Transverse colon (tissue), 4 donors: Measurements from ENCODE around the gene FAM43B. TPM values are rescaled to one million over a fixed set of nuclear protein-coding genes. Genes with fewer than 3 reads are reported as not detected.

Experiments used
- DNase-seq: peaks from one replicate; pipeline ENCODE4 v3.0.0-alpha.2; 2019
- H3K27ac ChIP-seq, 4 donors: fragments of 200-600 bp; sonication (generic); 2 replicates each; pipeline ENCODE4 v1.5.1; 2016 to 2018; ENCODE audit warnings: inconsistent platforms in 4 of 4
- H3K27me3 ChIP-seq: fragments of 200-600 bp; sonication (generic); 2 replicates; pipeline ENCODE4 v1.5.1; 2017; ENCODE audit warnings: inconsistent platforms
- H3K36me3 ChIP-seq, 4 donors: fragments of 200-600 bp; sonication (generic); 2 replicates each; pipeline ENCODE4 v1.5.1; 2017 to 2019; ENCODE audit warnings: inconsistent platforms in 4 of 4
- H3K4me1 ChIP-seq, 4 donors: fragments of 200-600 bp; sonication (generic); 2 replicates each; pipeline ENCODE4 v1.5.1; 2017 to 2020; ENCODE audit warnings: inconsistent platforms in 4 of 4
- H3K4me3 ChIP-seq, 4 donors: fragments of 200-600 bp; sonication (generic); 1 replicate in 1 of 4; 2 replicates in 3 of 4; pipeline versions ENCODE4 v1.5.1 to v1.6.1; 2017 to 2019; ENCODE audit warnings: inconsistent platforms in 4 of 4
- H3K9me3 ChIP-seq, 2 donors: fragments of 200-600 bp; sonication (generic); 2 replicates each; pipeline ENCODE4 v1.5.1; 2017 to 2019; ENCODE audit warnings: inconsistent platforms in 2 of 2
- CTCF ChIP-seq, 5 experiments: fragments of 200-600 bp in 3 of 5; fragments of 450-650 bp in 2 of 5; sonication (generic) in 3 of 5; IDR thresholded peaks; 1 replicate in 2 of 5; 2 replicates in 3 of 5; pipeline ENCODE4 v1.5.1; 2016 to 2017; ENCODE audit warnings: antibody characterized with exemption in 5 of 5, inconsistent platforms in 3 of 5, mild to moderate bottlenecking in 2 of 5, moderate library complexity in 1 of 5
- EP300 ChIP-seq: sonication (generic); formaldehyde crosslinking; IDR thresholded peaks from one replicate; pipeline ENCODE4 v1.6.1; 2017; ENCODE audit warnings: antibody characterized with exemption, low read depth
- POLR2A ChIP-seq: fragments of 450-650 bp; IDR thresholded peaks from one replicate; pipeline ENCODE4 v1.6.1; 2016; ENCODE audit warnings: antibody characterized with exemption, mild to moderate bottlenecking, moderate library complexity
- POLR2AphosphoS5 ChIP-seq, 3 donors: sonication (generic); formaldehyde crosslinking; IDR thresholded peaks; one replicate each; pipeline ENCODE4 v1.6.1; 2016; ENCODE audit warnings: antibody characterized with exemption in 3 of 3
- WGBS, 2 donors: methylation state at CpG; one replicate each; pipeline ENCODE4 v1.1.5; 2018; ENCODE audit warnings: low coverage in 1 of 2; 5-methylcytosine and 5-hydroxymethylcytosine counted together
- in situ Hi-C, 4 donors: fragments of 200-750 bp; cut with MboI; loops; one replicate each; pipeline versions ENCODE4 v1.15.0 to v1.15.1; 2017; ENCODE audit warnings: low sequenced_read_pairs in 3 of 4, low pct_ligation_motif_present in 1 of 4, low pct_unique_long_range_greater_than_20kb in 1 of 4
- intact Hi-C: fragments of 100-400 bp; cut with DNase I; formaldehyde crosslinking; loops from one replicate; pipeline ENCODE4 v1.15.1; 2023; ENCODE audit warnings: low total_unique reads
- total RNA-seq, 4 donors: library from RNA; depleted of rRNA; stranded (reverse); fragments of >200 nt; gene quantifications; one replicate each; pipeline ENCODE4 v1.1.0, GENCODE V29; 2016

FAM43B gene
- not detected for total RNA-seq

DNA sequence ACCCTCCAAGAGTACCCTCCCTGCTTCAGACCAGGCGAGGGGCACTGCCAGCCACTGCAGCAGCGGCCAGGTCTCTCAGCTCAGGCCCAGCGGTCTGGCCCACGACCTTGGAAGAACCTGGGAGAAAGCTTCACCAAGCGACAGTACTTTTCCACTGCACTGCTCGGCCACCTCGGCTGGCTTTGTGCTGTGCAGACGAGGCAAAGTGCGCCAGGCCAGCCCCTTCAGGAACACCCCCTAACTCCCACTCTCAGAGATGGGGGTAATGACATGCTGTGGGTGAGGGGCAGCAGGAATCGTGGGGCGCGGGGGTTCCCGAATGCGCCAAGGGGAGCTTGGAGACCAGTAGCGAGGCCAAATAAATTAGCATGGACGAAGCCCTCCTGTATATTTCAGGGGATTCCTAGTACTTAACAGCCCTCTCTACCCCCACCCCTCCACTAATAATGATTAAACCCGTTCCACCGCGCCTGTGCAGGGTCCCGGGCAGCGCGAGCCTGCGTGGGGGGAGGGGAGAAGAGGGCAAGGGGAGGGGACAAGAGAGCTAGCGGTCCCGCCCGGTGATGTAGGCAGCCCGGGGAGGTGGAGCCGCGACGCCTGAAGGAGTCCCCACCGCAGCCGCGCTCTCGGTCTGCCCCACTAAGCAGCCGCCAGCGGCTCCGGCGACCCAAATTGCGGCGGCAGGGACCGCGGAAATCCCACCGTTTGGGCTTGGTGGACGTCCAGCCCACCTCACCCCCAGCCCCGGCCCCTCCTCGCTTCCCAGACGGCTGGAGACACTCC is at the start of gene FAM43B:
TSS of gene FAM43B (plus strand) at position 629 of the 783 bp plus-strand sequence. CDS start 401 bp downstream, outside the sequence.
- TF ChIP-seq EP300 (no peak), POLR2A (no peak), POLR2AphosphoS5 (IDR thresholded peaks at IDR 0.05) (no peak), CTCF (IDR thresholded peaks at IDR 0.05) (no peak)
- intact Hi-C loops = no loop called here
- Histone ChIP-seq H3K4me3 (peak within 1 kb of the TSS in 3 of 4 donors; percentile 13 to 35 (median 19)), H3K27me3 (peaks cover 86% of the 10 kb centered on the region), H3K36me3 (no peaks in the 10 kb centered on the region), H3K27ac (peak within 1 kb of the TSS in 1 of 4 donors; percentile 34), H3K9me3 (no peaks in the 10 kb centered on the region), H3K4me1 (peaks cover 0 to 22% (median 10%) of the 10 kb centered on the region in 4 donors)
- WGBS, 2 donors = 0 to 9% methylated on average over 1 to 35 of the region's 47 CpGs
- in situ Hi-C loops = no loop called here
- peak; percentile 16 for DNase-seq

DNA sequence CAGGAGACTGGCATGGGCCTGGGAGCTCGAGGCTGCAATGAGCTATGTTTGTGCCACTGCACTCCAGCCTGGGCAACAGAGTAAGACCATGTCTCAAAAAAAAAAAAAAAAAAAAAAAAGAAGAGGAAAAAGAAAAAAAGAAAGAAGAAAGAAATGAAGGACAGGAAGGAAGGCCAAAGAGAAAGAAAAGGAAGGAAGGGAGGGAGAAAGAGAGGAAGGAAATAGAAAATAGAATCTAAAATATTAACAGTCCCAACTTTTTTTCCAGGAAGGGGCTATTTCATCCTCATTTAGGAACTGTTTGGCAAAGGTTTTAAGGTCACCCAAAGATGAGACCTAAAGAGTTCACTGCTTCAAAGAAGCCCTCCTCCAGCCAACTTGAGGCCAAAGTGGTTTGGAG is 46.9 kb upstream of the FAM43B start:
- DNase-seq = no peak
- no peak overlapping the region for H3K4me3 ChIP-seq
- intact Hi-C loops (no loop called here), in situ Hi-C loops (no loop called here)
- 83% methylated on average over 1 of the region's 1 CpG; no CpG with 5 or more reads in 1 of the 2 donors for WGBS, 2 donors
- TF ChIP-seq POLR2AphosphoS5 (IDR thresholded peaks at IDR 0.05) (no peak), POLR2A (no peak), EP300 (no peak), CTCF (IDR thresholded peaks at IDR 0.05) (no peak)
- peaks cover 0 to 28% (median 13%) of the 10 kb centered on the region in 4 donors for H3K36me3 ChIP-seq
- no peaks in the 10 kb centered on the region for H3K9me3 ChIP-seq
- H3K27me3 ChIP-seq = no peaks in the 10 kb centered on the region
- no peak overlapping the region for H3K27ac ChIP-seq
- peaks cover 7 to 26% (median 18%) of the 10 kb centered on the region in 4 donors for H3K4me1 ChIP-seq

- H3K4me3 ChIP-seq = peak overlapping the region; percentile 72 to 99 (median 82)
- TF ChIP-seq CTCF (IDR thresholded peaks at IDR 0.05) (no peak), POLR2AphosphoS5 (IDR thresholded peaks at IDR 0.05) (no peak), EP300 (no peak), POLR2A (no peak)
- in situ Hi-C loops (no loop called here), intact Hi-C loops (no loop called here)
- no peaks in the 10 kb centered on the region for H3K9me3 ChIP-seq
- peak overlapping the region; percentile 81 to 96 (median 88) for H3K27ac ChIP-seq
- WGBS, 2 donors = 38 to 44% methylated on average over 5 of the region's 5 CpGs
- no peak for DNase-seq
- H3K36me3 ChIP-seq = peaks cover 0 to 11% (median 3%) of the 10 kb centered on the region in 4 donors
- H3K27me3 ChIP-seq = peaks cover 5% of the 10 kb centered on the region
- peaks cover 7 to 26% (median 18%) of the 10 kb centered on the region in 4 donors for H3K4me1 ChIP-seq
Observed at GRCh38 chr1:20507248-20507563, 45.2 kb upstream of the FAM43B start.

DNA sequence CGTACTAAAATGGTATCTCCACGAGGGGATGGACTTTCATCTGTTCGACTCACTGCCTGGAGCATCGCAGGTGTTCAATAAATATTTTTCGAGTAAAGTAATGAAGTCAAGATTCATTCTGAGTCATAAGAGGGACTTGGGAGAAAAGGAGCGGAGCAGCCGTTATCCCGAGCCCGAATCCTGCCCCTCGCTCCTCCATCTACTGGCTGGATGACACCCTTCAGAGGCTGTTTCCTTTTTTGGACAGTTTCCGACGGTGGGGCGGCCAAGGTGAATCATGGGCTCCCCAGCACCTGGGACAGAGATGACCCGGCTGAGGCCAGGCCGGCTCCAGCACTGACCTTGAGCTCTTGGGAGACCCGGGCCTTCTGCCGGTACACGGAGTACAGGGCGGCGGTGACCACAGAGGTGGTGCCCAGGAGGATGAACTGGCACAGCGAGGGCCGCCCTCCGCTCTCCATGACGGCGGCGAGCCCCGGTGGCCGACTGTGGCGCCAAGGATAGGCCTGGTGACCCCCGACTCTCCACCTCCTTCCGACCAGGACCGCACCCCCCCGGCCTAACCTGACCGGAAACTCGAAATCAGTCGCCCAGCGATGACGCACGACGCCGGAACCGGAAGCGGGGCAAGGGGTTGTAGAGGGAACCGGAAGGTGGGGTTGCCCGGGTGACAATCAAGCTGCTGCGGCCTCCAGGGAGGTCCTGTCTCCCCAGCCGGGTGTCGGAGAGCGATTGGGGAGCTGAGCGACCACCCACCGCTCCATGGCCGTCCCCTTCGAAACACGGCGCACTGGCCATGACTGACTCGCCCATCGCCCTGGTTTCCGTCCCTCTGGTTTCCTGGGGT is 44.6 kb upstream of the FAM43B start, which contains the start of gene MUL1:
TSS of gene MUL1 (minus strand) at position 588 of the 847 bp plus-strand sequence. CDS start at position 461, 127 bp downstream.
- intact Hi-C loops = no loop called here
- Histone ChIP-seq H3K27me3 (peaks cover 10% of the 10 kb centered on the region), H3K4me1 (peaks cover 7 to 26% (median 18%) of the 10 kb centered on the region in 4 donors), H3K27ac (peak within 1 kb of the TSS; percentile 81 to 96 (median 88)), H3K4me3 (peak within 1 kb of the TSS; percentile 72 to 99 (median 82)), H3K36me3 (peaks cover 0 to 5% (median under 1%) of the 10 kb centered on the region in 4 donors), H3K9me3 (no peaks in the 10 kb centered on the region)
- in situ Hi-C loops = no loop called here
- TF ChIP-seq POLR2AphosphoS5 (IDR thresholded peaks at IDR 0.05) (peak; percentile 70 to 94 (median 86)), EP300 (no peak), POLR2A (peak; percentile 72), CTCF (IDR thresholded peaks at IDR 0.05) (peak in 1 of 5 experiments; percentile 8)
- DNase-seq = peak; percentile 98
- WGBS, 2 donors = 0 to 1% methylated on average over 3 to 46 of the region's 58 CpGs
